Suprapubic skin (tissue), 4 donors: ENCODE measurements around the gene CCDC38.

Source experiments
- CTCF ChIP-seq, 2 donors: fragments of 200-600 bp in 1 of 2; fragments of 450-650 bp in 1 of 2; sonication (generic) in 1 of 2; IDR thresholded peaks; one replicate each; pipeline ENCODE4 v1.5.1; 2016 to 2019; ENCODE audit warnings: antibody characterized with exemption in 2 of 2, mild to moderate bottlenecking in 1 of 2, moderate library complexity in 1 of 2
- EP300 ChIP-seq: sonication (generic); formaldehyde crosslinking; IDR thresholded peaks from one replicate; pipeline ENCODE4 v1.6.1; 2017; ENCODE audit warnings: antibody characterized with exemption
- POLR2A ChIP-seq, 2 donors: fragments of 450-650 bp; IDR thresholded peaks; one replicate each; pipeline ENCODE4 v1.6.1; 2017; ENCODE audit warnings: antibody characterized with exemption in 2 of 2, mild to moderate bottlenecking in 2 of 2, moderate library complexity in 2 of 2
- POLR2AphosphoS5 ChIP-seq, 3 donors: sonication (generic); formaldehyde crosslinking; IDR thresholded peaks; one replicate each; pipeline ENCODE4 v1.6.1; 2017; ENCODE audit warnings: antibody characterized with exemption in 3 of 3

DNA sequence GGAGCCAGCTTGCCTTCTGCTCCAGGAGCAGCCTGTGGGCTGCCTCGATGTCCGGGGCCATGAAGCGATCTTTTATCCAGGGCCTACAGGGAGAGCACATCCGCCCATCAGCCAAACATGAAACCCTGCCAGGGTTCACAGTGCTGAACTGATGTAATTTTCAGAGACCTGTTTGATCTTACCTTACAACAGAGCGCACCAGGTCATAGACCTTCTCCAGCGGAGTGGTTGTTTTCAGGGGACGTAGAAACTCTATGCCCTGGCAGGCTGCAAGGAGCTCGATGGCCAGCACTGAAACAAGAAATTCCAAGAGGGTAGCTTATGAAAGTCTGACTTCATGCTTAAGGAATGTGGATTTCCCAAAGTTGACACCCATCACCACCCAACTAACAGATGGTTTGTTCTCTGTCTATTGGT lies 34.0 kb upstream of the CCDC38 start:
- no peak for TF ChIP-seq CTCF (IDR thresholded peaks at IDR 0.05)
- TF ChIP-seq POLR2A (IDR thresholded peaks at IDR 0.05), result no peak
- no peak for TF ChIP-seq EP300
- no peak for TF ChIP-seq POLR2AphosphoS5 (IDR thresholded peaks at IDR 0.05)
